Measurements from ENCODE around the gene CXCL14.

The CXCL14 gene

DNA sequence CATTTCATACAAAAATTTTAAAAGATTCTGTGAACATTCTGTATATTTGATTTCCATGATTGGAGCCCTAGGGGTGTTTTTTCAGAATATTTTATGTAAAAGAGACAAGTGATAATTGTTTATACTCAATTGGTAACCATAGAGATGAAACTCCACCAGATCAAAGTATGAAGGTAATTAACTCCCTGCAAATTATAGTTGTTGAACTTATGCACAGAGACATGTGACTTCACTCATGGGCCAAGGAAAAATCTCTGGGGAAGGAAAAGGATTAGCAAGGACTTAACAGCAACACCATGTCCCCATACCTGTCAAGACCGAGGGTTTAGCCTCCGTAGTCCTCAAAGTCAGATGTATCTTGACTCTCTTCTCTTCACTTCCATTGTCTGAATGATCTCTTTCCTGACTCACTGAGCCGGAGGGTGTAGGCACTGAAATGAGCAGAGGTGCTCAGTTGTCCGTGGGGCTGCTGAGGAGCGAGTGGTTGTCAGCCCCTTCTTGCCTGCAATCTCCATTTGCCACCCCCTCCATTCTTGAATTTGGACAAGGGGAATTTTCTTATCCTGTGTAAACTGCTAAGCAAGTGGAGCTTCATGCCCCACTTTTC, 17.5 kb upstream of the CXCL14 start:
- DNase-seq, result no peak

DNA sequence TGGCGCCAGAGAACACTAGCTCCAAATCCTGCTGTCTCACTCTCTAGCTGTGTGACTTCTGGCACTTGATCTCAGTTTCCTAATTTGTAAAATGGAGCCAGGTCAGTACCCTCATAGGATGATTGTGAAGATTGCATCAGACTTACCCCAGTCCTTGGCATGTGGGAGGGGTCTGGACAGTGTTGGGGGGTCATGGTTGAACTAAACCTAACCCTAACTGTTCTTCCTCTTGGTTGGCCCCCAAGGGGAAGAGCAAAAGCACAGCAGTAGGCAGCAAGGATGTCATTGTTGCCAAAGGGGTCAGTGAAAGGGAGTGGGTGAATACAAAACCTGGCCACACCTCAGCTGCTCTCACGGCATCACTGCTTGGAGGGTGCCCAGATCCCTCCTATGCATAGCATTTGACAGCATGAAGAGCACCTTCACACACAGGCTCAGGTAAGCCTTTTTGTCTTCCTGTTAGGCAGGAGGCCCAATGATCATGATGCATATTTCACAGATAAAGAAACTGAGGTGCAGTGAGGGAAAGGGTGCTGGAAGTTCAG, 15.7 kb upstream of the CXCL14 start:
- no peak for DNase-seq

DNA sequence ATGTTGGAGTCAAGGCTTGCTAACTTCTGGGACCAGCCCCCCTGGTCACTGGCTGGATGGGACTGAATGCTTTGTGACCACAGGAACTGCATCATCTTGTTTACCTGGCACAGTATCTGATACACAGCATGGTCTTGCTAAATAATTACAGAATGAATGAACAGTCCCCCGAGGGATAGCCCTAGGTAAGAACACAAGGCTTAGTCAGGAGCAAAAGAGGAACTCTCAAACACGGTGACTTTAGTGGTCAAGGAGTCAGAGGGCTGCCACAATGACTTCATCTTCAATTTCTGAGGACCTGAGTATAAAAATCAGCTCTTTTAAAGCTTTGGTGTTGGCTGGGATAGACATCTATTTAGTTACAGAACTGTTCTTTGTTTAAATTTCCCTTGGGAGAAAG, 15.1 kb upstream of the CXCL14 start:
- DNase-seq, result no peak

DNA sequence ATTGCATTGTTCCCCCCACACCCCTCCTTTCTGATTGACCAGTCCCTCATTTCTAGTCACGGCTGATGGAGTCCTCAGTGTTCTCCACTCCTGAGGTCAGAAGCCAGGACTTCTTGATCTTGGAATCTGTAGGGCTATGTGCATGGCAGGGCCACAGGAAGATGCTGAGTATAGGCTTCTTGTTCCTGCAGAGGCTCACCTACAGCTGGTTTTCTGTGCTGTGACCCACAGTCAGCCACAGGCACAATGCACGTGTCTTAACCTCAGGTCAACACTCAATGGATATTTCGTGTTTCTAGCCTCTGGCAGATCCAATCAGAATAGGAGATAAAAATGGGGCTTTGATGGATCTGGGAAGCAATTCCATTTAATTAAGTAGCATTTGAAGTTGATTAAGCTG, 14.3 kb upstream of the CXCL14 start:
- no peak for DNase-seq

DNA sequence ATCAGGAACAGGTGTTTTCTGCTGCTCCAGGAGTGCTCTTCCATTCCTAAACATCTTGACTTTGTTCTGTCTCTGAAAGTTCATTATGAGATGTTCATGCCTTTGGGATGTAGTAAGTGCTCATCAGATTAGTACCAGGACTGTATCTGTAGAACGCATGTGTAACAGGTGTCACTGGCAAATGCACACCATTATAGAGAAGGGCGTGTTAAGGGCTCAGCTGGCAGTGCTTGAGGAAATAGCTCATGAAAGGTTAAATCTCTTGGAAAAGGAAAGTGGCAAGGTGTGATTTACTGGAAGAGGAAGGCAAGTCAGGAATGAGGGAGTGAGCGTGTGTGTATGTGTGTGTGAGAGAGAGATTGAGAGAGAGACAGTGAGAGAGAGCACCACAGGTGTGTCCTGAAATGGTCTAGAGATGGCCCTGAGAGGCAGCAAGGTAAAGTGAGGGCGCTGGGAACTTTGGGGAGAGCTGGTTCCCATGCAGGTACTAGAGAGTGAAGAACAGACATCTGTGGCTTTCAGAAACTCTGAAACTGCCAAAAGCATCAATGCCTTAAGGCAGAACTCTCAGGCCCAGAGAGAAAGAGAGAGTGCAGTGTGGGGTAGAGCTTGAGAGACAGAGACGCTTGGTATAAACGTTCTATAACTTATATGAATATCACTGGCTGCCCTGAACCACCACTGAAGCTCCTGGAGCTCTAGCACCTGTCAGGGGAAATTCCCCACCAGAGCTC, 13.7 kb upstream of the CXCL14 start:
- no peak for DNase-seq

DNA sequence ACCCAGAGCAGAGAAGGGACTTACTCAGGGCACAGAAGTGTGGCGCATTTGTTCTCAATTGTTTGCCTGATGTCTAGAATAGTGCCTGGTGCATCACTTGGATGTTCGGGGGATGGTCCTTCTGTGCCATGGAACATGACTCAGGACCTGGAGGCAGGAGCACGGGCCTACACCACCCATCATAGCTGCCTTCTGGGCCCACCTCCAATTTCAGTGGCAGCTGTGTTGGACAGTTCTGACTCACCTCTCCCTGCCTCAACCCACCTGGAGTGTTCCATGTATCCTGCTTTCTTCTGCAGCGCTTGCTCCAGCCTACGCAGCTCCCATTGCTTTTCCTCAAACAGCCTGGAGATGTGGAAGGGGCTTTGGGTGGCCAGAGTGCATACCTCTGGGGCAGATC, 12.5 kb upstream of the CXCL14 start:
- DNase-seq, result no peak

DNA sequence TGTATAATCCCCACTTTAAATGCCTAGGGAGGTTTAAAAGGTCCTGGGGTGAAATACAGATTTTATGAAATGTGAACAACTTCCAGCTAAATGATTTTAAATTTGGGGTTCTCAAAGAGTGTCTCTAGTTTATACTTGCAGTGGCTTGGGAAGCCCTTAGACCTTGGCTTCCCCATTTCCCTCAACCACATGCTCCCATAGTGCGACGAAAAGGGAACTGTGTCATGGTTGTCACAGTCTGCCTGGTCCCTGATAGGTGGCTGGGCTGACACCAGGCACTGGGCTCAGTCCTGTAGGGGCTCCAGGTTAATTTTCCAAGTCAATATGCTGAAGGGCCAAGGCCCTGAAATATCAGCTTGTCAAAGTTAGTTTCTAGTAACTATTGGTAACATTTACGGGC, 10.4 kb upstream of the CXCL14 start:
- DNase-seq, result no peak

DNA sequence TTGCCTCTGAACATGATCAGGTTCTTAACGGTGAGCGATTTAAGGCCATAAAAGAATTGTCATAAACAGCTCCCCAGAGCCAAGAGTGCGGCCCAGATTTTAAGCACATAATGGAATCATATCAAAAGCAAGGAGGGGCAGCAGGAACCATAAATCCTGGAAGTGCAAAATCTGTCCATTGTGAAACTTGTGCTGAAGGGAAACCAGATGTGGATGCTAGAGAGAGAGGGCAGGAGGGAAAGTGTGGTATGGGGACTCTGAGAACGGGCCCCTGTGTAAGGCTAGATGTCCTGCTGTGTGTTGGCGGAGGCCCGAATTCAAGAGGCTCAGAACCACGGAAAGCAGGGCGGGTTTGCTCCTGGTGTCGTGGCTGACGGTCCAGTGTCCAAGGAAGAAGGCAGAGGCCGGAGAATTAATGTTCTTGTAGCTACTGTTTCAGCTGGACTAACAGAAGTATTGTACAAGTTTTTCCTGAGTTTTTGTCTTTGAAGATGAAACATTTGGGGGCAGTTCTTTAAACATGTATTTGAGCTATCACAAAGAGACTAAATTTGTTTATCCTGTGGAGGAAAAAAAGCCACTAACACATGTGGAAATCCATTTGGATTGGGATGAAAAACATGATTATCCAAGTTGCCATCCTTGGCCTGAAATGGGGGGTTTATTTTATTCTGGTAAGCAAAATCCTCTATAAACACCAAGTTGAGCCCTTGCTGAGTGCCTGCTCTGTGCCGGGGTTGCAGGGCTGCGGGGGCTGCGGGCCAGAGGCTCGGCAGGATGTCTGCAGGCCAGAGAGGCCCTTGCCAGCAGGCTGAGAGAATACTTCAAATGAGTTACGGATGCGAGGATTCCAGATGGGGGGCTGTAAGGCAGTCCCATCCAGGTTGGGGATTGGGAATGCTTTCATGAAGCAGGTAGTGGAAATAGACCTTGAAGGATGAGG, 9.2 kb upstream of the CXCL14 start:
- no peak for DNase-seq

DNA sequence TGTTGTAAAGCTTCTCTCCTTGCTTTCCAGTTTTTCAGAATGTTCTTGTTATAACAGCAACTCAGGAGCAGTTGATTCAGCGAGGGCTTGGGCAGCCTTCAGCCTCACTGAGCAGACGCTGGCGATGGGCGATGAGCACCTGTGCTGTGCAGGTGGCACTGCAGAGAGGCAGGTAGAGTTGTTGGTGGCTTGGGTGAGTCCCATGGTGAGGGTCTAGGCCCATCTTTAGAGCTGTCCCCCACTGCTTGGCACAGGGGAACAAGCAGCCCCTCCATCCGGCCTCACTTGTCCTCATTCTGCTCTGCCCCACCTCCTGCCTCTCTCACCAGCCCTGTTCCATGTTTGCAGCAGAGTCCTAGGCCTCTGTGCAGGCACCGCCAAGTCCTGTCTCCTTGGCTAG, 6.1 kb upstream of the CXCL14 start:
- DNase-seq, result no peak

DNA sequence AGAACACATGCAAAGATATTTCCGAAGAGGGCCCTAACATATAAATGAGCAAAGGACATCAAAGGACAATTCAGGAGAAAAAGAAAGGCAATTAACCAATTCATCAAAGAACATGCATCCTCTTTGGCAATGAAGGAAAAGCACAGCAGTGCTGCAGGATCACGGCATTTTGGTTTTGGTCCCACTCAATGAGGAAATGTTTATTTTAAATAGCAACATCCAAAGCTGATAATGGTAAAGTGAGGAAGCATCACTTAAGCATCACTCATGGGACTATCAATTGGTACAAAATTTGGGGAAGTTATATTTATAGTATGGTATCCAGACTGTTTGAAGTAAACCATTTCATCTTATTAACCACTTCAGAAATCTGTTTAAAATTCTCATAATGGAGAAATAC, 5.5 kb upstream of the CXCL14 start:
- DNase-seq, result no peak

DNA sequence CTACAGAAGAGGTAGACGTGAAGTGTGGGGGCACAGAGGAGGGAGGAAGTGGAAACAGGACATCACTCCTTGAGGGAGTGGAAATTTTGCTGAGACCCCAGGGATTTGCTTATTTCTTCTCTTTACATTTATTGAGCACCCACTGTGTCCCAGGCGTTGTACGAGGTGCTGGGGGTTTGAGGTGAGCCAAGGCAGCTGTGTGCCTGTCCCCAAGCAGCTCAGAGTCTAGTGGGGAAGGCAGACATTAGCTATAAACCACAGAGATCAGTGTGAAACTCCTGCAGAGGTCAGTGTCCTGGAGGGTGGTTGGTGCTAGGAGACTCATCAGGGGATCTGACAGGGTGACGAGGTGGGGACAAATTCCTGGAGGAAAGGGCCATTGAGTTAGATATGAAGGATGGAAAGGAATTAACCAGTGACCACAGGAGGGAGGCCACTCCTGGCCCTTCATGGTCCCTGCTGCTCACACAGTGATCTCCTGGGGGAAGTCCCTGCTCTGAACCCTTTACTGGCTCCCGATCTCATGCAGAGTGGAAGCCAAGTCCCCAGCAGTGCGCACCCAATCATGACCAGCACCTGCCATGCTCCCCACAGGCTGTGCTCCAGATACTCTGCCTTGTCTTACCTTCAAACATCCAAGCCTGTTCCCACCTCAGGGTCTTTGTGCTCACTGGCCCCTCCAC, 3.4 kb upstream of the CXCL14 start:
- DNase-seq, result no peak

DNA sequence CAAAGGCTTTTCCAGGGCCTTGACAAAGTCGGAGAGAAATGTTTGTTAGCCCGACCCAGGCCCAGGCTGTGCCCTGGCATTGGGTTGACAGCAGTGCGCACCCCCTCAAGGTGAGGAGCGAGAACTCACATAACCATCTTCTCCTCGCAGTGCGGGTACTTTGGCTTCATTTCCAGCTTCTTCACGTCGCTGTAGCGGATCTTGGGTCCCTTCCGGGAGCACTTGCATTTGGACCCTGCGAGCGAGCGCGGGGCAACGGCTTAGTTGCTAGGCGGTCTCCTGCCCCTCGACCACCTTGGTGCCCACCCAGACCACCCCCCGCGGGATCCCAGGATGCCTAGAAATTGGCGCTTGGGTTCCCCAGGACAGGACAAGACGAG, 496 bp downstream of the CXCL14 start:
- DNase-seq, result no peak

DNA sequence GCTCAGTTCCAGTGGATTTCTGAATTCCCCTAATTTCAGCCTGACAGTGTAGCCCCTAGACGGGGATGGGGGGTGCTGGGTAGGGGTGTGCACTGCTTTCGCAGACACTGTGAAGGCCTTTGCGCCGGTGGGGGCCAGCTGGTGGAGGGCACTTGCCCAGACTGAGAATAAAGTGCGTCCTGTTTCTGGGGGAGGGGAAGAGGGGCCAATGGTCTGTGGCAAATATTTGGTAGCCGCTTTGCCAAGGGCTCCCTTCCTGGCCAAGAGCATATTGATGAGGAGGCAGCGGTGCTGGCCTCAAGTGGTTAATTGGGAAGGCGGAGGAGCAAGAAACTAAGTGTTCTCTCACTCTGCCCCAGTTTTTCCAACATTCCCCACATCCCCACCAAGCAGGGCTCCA, 1.4 kb downstream of the CXCL14 start:
- no peak for DNase-seq

DNA sequence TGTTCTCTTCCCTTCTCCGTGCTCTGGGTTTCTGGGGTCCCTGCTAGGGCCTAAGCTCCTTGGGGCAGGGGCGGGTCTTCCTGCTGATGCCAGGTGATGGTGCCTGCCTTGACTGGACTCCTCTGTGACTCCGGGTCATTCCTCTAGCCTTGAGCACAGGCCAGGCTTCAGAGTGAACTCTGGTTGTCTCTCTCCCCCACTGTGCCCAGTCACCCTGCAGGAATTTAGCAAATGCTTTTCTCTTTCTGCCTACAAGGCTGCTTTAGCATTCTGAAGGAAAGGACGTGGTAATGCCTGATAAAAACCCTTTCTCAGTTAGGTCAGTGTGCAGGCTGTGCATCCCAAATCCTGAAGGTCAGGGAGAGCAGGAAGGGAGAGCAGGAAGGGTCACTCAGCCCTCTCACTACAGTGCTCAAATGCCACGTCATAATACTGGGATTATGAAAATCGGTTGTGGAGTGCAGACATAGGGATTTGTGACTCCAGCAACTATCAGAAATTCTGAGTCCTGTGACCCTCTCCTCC, 2.7 kb downstream of the CXCL14 start:
- DNase-seq, result no peak

DNA sequence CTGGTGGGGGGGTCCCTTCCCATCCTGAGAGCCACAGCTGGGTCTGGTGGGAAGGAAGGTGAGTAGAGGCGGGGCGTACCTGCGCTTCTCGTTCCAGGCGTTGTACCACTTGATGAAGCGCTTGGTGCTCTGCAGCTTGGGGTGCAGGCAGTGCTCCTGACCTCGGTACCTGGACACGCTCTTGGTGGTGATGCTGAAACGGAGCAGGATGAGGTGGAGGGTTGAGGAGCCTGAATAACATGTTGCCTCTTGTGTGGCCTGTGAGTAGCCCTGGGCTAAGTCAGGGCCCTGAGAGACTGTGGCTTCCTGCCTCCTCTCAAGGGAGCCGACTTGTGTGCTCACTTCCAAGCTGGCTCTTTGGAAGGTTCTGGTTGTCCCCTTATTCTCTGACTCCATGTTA, 4.3 kb downstream of the CXCL14 start:
- DNase-seq, result no peak

DNA sequence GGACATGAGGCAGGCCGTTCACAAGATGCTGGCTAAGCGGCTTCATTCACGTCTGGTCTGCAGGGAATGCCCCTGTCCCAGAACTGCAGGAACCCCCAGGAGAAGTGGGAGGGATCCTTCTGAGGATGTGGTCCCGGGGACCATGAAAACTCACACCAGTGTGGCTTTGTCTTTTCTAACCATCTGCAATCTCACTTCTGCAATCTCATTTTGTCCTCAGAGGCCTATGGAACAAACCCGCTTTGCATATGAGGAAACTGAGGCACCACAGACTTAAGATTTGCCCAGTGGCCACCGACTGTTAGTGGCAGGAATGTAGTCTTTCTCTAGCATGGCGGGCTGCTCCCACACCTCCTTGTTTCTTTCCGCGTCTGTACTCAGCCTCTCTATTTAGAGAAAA, 6.9 kb downstream of the CXCL14 start:
- no peak for DNase-seq

DNA sequence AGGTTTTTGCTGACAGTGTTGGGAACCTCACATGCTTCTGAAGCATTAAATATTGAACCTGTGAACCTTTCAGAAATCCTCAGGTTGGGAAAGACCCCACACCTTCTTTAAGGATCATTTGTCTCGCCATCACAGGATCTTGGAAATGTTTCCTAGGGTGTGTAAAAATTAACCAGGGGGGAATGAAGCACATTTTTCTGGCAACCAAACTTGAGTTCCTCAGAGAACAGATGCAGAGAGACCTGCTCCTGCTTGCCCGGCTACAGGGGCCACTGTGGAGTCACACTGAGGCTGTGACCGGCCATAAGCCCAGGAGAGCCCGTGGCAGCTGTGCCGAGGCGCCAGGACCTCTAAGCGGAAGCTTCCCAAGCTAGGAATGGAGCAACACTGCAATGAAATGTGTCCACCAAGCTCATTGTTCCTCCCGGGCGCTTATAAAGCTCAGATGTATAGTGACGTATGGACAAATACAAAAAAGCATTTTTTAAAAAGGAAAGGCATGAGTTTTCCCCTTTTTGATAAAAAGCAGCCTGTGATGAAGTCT, 7.7 kb downstream of the CXCL14 start:
- DNase-seq, result no peak

DNA sequence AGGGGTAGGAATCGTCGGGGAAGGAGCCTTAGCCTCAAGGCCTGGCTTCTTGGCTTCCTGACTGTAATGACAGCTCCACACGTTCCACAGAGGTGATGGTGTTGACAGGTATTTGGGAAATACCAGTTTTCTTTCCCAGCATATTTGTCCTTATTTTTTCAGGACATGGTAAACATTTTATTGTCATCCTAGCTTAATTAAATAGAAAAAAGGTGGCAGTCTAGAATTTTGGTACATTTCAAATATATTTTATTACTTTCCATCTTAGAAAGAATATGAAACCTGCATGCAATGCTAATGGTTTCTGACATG, 8.4 kb downstream of the CXCL14 start:
- DNase-seq, result no peak

DNA sequence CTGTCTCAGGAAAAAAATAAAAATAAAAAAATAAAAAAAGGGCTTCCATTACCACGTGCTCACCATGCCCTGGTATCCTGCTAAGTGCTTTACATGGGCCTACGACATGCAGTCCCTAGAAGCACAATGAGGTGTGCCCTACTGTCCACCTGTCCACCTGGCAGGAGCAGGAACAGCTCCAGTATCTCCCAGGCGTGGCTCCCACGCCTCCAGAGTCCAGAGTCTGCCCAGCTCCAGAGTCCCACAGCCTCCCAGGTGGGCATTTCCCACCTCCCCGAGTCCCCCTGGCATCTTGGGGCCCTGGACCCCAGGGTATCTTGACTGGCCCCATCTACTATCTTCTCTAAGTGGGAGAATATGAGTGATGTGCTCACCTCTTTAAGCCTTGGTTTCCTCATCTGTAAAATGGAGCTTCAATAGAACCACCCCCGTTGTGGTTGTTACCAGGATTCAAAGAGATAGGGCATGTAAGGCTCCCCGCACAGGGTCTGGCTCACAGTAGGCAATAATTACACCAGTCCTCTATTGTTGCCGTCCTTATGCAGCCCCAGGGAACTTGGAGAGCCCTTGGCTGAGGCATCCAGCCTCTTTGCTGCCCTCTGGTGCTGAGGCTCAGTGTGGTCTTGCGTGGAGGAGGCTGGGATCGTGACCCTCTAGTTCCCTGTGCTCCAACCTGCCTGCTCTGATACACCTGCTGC, 8.9 kb downstream of the CXCL14 start:
- no peak for DNase-seq

DNA sequence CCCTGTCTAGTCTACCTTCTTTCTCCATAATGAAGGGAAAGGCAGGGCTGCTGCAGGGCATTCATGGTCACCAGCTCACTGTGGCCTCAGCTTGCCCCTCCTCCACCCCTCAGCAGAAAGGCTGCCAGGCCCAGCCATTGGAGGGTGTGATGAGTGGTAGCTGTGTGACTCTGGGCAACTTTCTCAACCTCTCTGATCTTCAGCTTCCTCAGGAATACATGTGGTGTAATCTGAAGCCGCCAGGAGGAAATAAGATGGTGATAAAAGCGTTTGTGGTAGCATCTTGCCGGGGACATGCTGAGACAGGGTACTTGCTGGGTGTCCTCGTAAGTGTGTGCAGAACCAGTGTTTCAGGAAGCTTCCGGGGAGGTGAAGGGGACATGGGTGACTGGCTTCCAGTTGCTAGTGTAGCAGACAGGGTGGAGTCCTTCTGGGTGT, 9.8 kb downstream of the CXCL14 start:
- DNase-seq, result no peak

DNA sequence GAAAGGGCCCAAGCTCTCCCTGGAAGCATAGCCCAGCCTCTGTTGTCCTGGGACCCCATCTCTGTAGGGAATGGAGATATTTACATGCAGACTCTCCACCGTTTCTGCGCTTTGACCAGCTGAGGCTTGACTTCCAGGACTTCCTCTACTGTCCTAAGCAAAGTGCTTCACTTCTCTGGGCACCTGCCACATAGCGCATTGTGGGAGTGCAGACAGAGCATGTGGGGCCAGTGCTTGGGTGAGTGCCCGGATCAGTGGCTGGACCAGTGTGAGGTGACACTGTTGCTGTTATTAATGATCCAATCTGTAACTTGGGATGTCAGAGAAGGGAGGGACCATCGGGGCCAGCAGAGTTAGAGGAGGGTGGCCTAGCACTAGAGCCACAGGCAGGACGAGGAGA, 10.5 kb downstream of the CXCL14 start:
- no peak for DNase-seq

DNA sequence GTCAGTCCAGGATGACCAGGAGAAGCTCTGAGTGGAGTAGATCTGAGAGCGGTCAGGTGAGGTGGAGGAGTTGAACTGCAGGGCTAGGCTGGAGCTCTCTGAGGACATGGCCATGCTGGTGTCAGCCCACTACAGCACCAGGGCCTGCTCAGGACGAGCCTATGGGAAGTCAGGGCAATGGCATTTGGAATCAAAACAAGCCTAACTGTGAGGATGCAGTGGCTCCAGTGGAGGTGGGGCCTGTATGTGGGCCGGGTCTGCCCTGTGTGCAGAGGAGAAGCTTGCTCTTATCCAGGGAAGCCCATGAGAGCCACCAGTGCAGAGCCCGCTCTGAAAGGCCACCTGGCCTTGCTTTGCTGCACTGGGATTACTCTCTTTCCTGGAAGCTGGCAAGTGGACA, 11.1 kb downstream of the CXCL14 start:
- DNase-seq, result no peak
